H1 (cell line): ENCODE data around the gene HMGCLL1.

Experiments used
- ASH2L ChIP-seq: fragments of 200-600, 300-600 bp; sonication (generic); IDR thresholded peaks from one replicate; pipeline ENCODE4 v1.7.1; 2017; ENCODE audit warnings: low read length
- CBX5 ChIP-seq: fragments of 300-800, 300-1000 bp; sonication (generic); IDR thresholded peaks from 2 replicates; pipeline ENCODE4 v1.7.1; 2016; ENCODE audit warnings: antibody characterized with exemption, low read length, low read depth
- E2F6 ChIP-seq: IDR thresholded peaks from 2 replicates; pipeline ENCODE4 v1.6.1; 2012; ENCODE audit warnings: inconsistent platforms
- EZH2 ChIP-seq: fragments of 200-600 bp; sonication (generic); IDR thresholded peaks from 2 replicates; pipeline ENCODE4 v1.7.1; 2012; ENCODE audit warnings: low read depth, mild to moderate bottlenecking, moderate library complexity, low read length, inconsistent platforms; ENCODE audit not compliant: severe bottlenecking
- JUND ChIP-seq: IDR thresholded peaks from 2 replicates; pipeline ENCODE4 v1.6.1; 2011; ENCODE audit warnings: mild to moderate bottlenecking, improper control_type of control experiment, low read length
- POLR2A ChIP-seq, 2 experiments: IDR thresholded peaks; 1 replicate in 1 of 2; 2 replicates in 1 of 2; pipeline ENCODE4 v1.6.1; 2011; ENCODE audit warnings: low read depth in 2 of 2, low read length in 2 of 2, mild to moderate bottlenecking in 2 of 2; ENCODE audit errors: control extremely low read depth in 1 of 2
- SP1 ChIP-seq: IDR thresholded peaks from 2 replicates; pipeline ENCODE4 v1.6.1; 2011; ENCODE audit warnings: low read depth, low read length
- SRF ChIP-seq: IDR thresholded peaks from 2 replicates; pipeline ENCODE4 v1.6.1; 2011; ENCODE audit warnings: mild to moderate bottlenecking, low read depth, low read length, moderate library complexity
- TAF1 ChIP-seq: IDR thresholded peaks from 2 replicates; pipeline ENCODE4 v1.6.1; 2011; ENCODE audit warnings: mild to moderate bottlenecking, low read depth, low read length
- TCF12 ChIP-seq: IDR thresholded peaks from 2 replicates; pipeline ENCODE4 v1.6.1; 2011; ENCODE audit warnings: low read depth, mild to moderate bottlenecking, low read length
- TF ChIP-seq, protein P1 (sequence below), 3 experiments: IDR thresholded peaks; 1 replicate in 2 of 3; 2 replicates in 1 of 3; pipeline versions ENCODE4 v1.5.1 to v1.6.1; 2011; ENCODE audit warnings: low read length in 3 of 3, mild to moderate bottlenecking in 3 of 3, inconsistent platforms in 2 of 3, low read depth in 1 of 3, moderate library complexity in 1 of 3; ENCODE audit not compliant: insufficient read depth in 1 of 3; ENCODE audit errors: control extremely low read depth in 1 of 3

DNA sequence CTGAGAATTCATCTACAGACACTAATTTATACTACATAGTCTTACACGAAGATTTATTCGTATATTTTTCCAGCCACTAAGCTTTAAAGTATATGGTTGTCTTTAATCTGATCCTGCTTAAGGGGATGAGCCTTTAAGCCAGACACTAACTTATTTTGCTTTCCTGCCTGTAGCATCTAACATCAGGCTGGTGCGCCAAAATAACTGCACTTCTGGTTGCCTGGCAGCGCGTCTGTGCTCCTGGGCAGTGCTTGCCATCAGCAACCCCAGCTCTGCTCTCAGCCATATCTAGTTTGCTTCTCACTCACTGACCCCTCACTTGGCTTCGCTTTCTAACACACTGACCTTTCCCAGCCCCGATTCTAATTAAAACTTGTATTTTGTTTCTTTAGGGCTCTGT is 21.8 kb downstream of the HMGCLL1 start:
- no peak for TF ChIP-seq SP1
- TF ChIP-seq, protein P1, sequence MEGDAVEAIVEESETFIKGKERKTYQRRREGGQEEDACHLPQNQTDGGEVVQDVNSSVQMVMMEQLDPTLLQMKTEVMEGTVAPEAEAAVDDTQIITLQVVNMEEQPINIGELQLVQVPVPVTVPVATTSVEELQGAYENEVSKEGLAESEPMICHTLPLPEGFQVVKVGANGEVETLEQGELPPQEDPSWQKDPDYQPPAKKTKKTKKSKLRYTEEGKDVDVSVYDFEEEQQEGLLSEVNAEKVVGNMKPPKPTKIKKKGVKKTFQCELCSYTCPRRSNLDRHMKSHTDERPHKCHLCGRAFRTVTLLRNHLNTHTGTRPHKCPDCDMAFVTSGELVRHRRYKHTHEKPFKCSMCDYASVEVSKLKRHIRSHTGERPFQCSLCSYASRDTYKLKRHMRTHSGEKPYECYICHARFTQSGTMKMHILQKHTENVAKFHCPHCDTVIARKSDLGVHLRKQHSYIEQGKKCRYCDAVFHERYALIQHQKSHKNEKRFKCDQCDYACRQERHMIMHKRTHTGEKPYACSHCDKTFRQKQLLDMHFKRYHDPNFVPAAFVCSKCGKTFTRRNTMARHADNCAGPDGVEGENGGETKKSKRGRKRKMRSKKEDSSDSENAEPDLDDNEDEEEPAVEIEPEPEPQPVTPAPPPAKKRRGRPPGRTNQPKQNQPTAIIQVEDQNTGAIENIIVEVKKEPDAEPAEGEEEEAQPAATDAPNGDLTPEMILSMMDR (IDR thresholded peaks at IDR 0.05; ENCODE audit: control extremely low read depth in 1 of 3, insufficient read depth in 1 of 3, low read depth in 1 of 3, low read length in 3 of 3): no peak
- no peak for TF ChIP-seq ASH2L
- TF ChIP-seq JUND: no peak
- no peak for TF ChIP-seq POLR2A (IDR thresholded peaks at IDR 0.05; ENCODE audit: control extremely low read depth in 1 of 2, low read depth in 2 of 2, low read length in 2 of 2)
- TF ChIP-seq CBX5: no peak
- TF ChIP-seq SRF: no peak
- TF ChIP-seq TCF12: no peak
- no peak for TF ChIP-seq EZH2
- no peak for TF ChIP-seq TAF1
- TF ChIP-seq E2F6: no peak
